Activated CD4-positive, alpha-beta T cell treated with anti-CD3 and anti-CD28 coated beads, Interleukin-2, amount 50 U/mL, for 24 hours (primary cell): Measurements from ENCODE around the gene BCAR3.
"Not testable (repeated sequence)": the region's sequence is repeated elsewhere in the genome, so short reads cannot be mapped to it uniquely, and the experiment has no call there.

Source experiments
- DNase-seq, 2 donors: peaks; one replicate each; pipeline ENCODE4 v3.0.0-alpha.2; 2020; ENCODE audit warnings: low read depth in 1 of 2, low spot score in 1 of 2

The BCAR3 gene

GRCh38 chr1:93690341-93690740 is 8.7 kb upstream of the BCAR3 start:
- DNase-seq: no peak

- DNase-seq: no peak
Observed at GRCh38 chr1:93689521-93690223, 8.0 kb upstream of the BCAR3 start.

- no peak for DNase-seq
Observed at GRCh38 chr1:93687542-93687941, 5.9 kb upstream of the BCAR3 start.

GRCh38 chr1:93686504-93687250 is 5.0 kb upstream of the BCAR3 start:
- DNase-seq: no peak

GRCh38 chr1:93685918-93686317 is 4.3 kb upstream of the BCAR3 start:
- DNase-seq: no peak

- DNase-seq: no peak
Observed at GRCh38 chr1:93683234-93683633, 1.6 kb upstream of the BCAR3 start.

- DNase-seq: no peak
Observed at GRCh38 chr1:93681989-93682412, 364 bp upstream of the BCAR3 start.

- DNase-seq: peak in 1 of 2 donors; percentile 32
Observed at GRCh38 chr1:93680420-93681100, 1.1 kb downstream of the BCAR3 start.

GRCh38 chr1:93680076-93680419 is 1.6 kb downstream of the BCAR3 start:
- DNase-seq: no peak

- no peak for DNase-seq
Observed at GRCh38 chr1:93679546-93679945, 2.1 kb downstream of the BCAR3 start.

- no peak for DNase-seq
Observed at GRCh38 chr1:93678946-93679480, 2.6 kb downstream of the BCAR3 start.

- no peak for DNase-seq
Observed at GRCh38 chr1:93678491-93678890, 3.1 kb downstream of the BCAR3 start.

- DNase-seq: no peak
Observed at GRCh38 chr1:93677729-93678128, 3.9 kb downstream of the BCAR3 start.

- DNase-seq: no peak
Observed at GRCh38 chr1:93676427-93676826, 5.2 kb downstream of the BCAR3 start.

GRCh38 chr1:93675931-93676330 is 5.7 kb downstream of the BCAR3 start:
- no peak for DNase-seq

- DNase-seq: no peak
Observed at GRCh38 chr1:93675271-93675670, 6.4 kb downstream of the BCAR3 start.

GRCh38 chr1:93674071-93674470 is 7.6 kb downstream of the BCAR3 start:
- not testable (repeated sequence) for DNase-seq

GRCh38 chr1:93673163-93673829 is 8.3 kb downstream of the BCAR3 start:
- DNase-seq: no peak

GRCh38 chr1:93672477-93673162 is 9.0 kb downstream of the BCAR3 start:
- no peak for DNase-seq

GRCh38 chr1:93672069-93672468 is 9.6 kb downstream of the BCAR3 start:
- no peak for DNase-seq

- no peak for DNase-seq
Observed at GRCh38 chr1:93671099-93671621, 10.5 kb downstream of the BCAR3 start.
